ENCODE results near the gene KAT6B. TPM values are rescaled to one million over a fixed set of nuclear protein-coding genes. Genes with fewer than 3 reads are reported as not detected.

KAT6B gene
- total and polyA plus RNA-seq, 8 donors, result 3.7 to 109 (median 34.3) TPM

GRCh38 chr10:75072727-75073126 is 246.3 kb downstream of the KAT6B start:
- Histone ChIP-seq H3K36me3 (no peaks in the 10 kb centered on the region), H3K9me3 (no peaks in the 10 kb centered on the region), H3K27me3 (no peaks in the 10 kb centered on the region), H3K27ac (no peak overlapping the region), H3K4me3 (no peak overlapping the region), H3K4me1 (peaks cover 0 to 10% (median 0%) of the 10 kb centered on the region in 4 donors)
- TF ChIP-seq EP300 (IDR thresholded peaks at IDR 0.05) (no peak), CTCF (IDR thresholded peaks at IDR 0.05) (no peak), POLR2AphosphoS5 (IDR thresholded peaks at IDR 0.05) (no peak), POLR2A (IDR thresholded peaks at IDR 0.05) (no peak)
- WGBS, 5 donors, result 87 to 97% (median 91%) methylated on average over 12 to 14 of the region's 14 CpGs
- no peak for DNase-seq
- intact Hi-C loops (cut with DNase I; ENCODE audit: low total_unique reads), result no loop called here

GRCh38 chr10:75073442-75073841 is 247.0 kb downstream of the KAT6B start:
- no peak overlapping the region for H3K4me3 ChIP-seq
- WGBS, 5 donors, result 92 to 98% (median 96%) methylated on average over 13 to 17 of the region's 17 CpGs
- H3K4me1 ChIP-seq, result peaks cover 0 to 10% (median 0%) of the 10 kb centered on the region in 4 donors
- no peak overlapping the region for H3K27ac ChIP-seq
- TF ChIP-seq POLR2AphosphoS5 (IDR thresholded peaks at IDR 0.05) (no peak), POLR2A (IDR thresholded peaks at IDR 0.05) (no peak), CTCF (IDR thresholded peaks at IDR 0.05) (no peak), EP300 (IDR thresholded peaks at IDR 0.05) (no peak)
- no peak for DNase-seq
- no peaks in the 10 kb centered on the region for H3K9me3 ChIP-seq
- no peaks in the 10 kb centered on the region for H3K36me3 ChIP-seq
- intact Hi-C loops (cut with DNase I; ENCODE audit: low total_unique reads), result no loop called here
- H3K27me3 ChIP-seq, result no peaks in the 10 kb centered on the region

GRCh38 chr10:75074711-75075445 is 248.5 kb downstream of the KAT6B start:
- DNase-seq, result no peak
- no peaks in the 10 kb centered on the region for H3K9me3 ChIP-seq
- intact Hi-C loops (cut with DNase I; ENCODE audit: low total_unique reads), result no loop called here
- H3K4me1 ChIP-seq, result peaks cover 0 to 10% (median 0%) of the 10 kb centered on the region in 4 donors
- 35 to 69% (median 42%) methylated on average over 2 of the region's 2 CpGs for WGBS, 5 donors
- H3K36me3 ChIP-seq, result no peaks in the 10 kb centered on the region
- no peaks in the 10 kb centered on the region for H3K27me3 ChIP-seq
- no peak overlapping the region for H3K4me3 ChIP-seq
- H3K27ac ChIP-seq, result no peak overlapping the region
- TF ChIP-seq CTCF (IDR thresholded peaks at IDR 0.05), result no peak
- TF ChIP-seq EP300 (IDR thresholded peaks at IDR 0.05), result no peak
- no peak for TF ChIP-seq POLR2AphosphoS5 (IDR thresholded peaks at IDR 0.05)
- no peak for TF ChIP-seq POLR2A (IDR thresholded peaks at IDR 0.05)

GRCh38 chr10:75076348-75076747 is 249.9 kb downstream of the KAT6B start:
- no peaks in the 10 kb centered on the region for H3K4me1 ChIP-seq
- H3K4me3 ChIP-seq, result no peak overlapping the region
- 89 to 92% (median 91%) methylated on average over 6 of the region's 6 CpGs for WGBS, 5 donors

More at GRCh38 chr10:75076348-75076747, 249.9 kb downstream of the KAT6B start:
- H3K27me3 ChIP-seq, result no peaks in the 10 kb centered on the region
- H3K36me3 ChIP-seq, result no peaks in the 10 kb centered on the region
- H3K9me3 ChIP-seq, result peaks cover 0 to 3% (median 0%) of the 10 kb centered on the region in 4 donors
- no peak for DNase-seq
- no peak overlapping the region for H3K27ac ChIP-seq
- TF ChIP-seq EP300 (IDR thresholded peaks at IDR 0.05), result no peak
- no peak for TF ChIP-seq POLR2AphosphoS5 (IDR thresholded peaks at IDR 0.05)
- TF ChIP-seq CTCF (IDR thresholded peaks at IDR 0.05), result no peak
- no peak for TF ChIP-seq POLR2A (IDR thresholded peaks at IDR 0.05)
- intact Hi-C loops (cut with DNase I; ENCODE audit: low total_unique reads), result no loop called here

Measured in stomach (tissue), 9 donors.